Common myeloid progenitor, CD34-positive (primary cell): Measurements from ENCODE around the gene ARHGEF10L.

Source experiments
- CTCF ChIA-PET: fragments of 350-600 bp; sonication (Branson Sonifier 250); formaldehyde crosslinking; loops from one replicate; lab custom pipeline; 2021; ENCODE audit warnings: antibody characterized with exemption; lab: Charles Lee
- POLR2A ChIA-PET: fragments of 350-600 bp; sonication (Branson Sonifier 250); formaldehyde crosslinking; loops from one replicate; lab custom pipeline; 2021; ENCODE audit warnings: antibody characterized with exemption; lab: Charles Lee
- DNase-seq, 3 donors: peaks; one replicate each; pipeline versions ENCODE4 v3.0.0 to v3.0.0-alpha.2; 2013
- H3K27ac ChIP-seq, 2 experiments: 1 replicate in 1 of 2; 2 replicates in 1 of 2; pipeline ENCODE4 v1.7.0; 2013; ENCODE audit warnings: inconsistent platforms in 2 of 2, low read length in 2 of 2, mild to moderate bottlenecking in 2 of 2, low read depth in 1 of 2, moderate library complexity in 1 of 2; ENCODE audit not compliant: severe bottlenecking in 2 of 2, insufficient read depth in 1 of 2, poor library complexity in 1 of 2
- H3K27me3 ChIP-seq, 5 experiments: replicated peaks in 2 of 5; 1 replicate in 3 of 5; 2 replicates in 2 of 5; pipeline versions ENCODE4 v1.6.1 to v1.7.0; 2013; ENCODE audit warnings: low read length in 4 of 5, mild to moderate bottlenecking in 2 of 5, moderate library complexity in 2 of 5, inconsistent platforms in 1 of 5; ENCODE audit not compliant: insufficient read depth in 5 of 5, control insufficient read depth in 4 of 5
- H3K36me3 ChIP-seq, 4 experiments: 1 replicate in 2 of 4; 2 replicates in 2 of 4; pipeline versions ENCODE4 v1.6.1 to v1.7.0; 2013; ENCODE audit warnings: low read length in 3 of 4, control low read depth in 1 of 4, mild to moderate bottlenecking in 1 of 4; ENCODE audit not compliant: control insufficient read depth in 4 of 4, insufficient read depth in 4 of 4
- H3K4me1 ChIP-seq, 4 experiments: 1 replicate in 3 of 4; 2 replicates in 1 of 4; pipeline versions ENCODE4 v1.6.1 to v1.7.1; 2013; ENCODE audit warnings: low read length in 3 of 4, mild to moderate bottlenecking in 3 of 4, control low read depth in 1 of 4, inconsistent platforms in 1 of 4, moderate library complexity in 1 of 4; ENCODE audit not compliant: control insufficient read depth in 4 of 4, insufficient read depth in 4 of 4; ENCODE audit errors: control extremely low read depth in 1 of 4
- H3K4me3 ChIP-seq, 7 experiments: 1 replicate in 4 of 7; 2 replicates in 3 of 7; pipeline versions ENCODE4 v1.5.1 to v1.7.0; 2013; ENCODE audit warnings: mild to moderate bottlenecking in 7 of 7, low read length in 6 of 7, moderate library complexity in 6 of 7, inconsistent platforms in 2 of 7, low read depth in 2 of 7, control low read depth in 1 of 7; ENCODE audit not compliant: insufficient read depth in 4 of 7, control insufficient read depth in 1 of 7; ENCODE audit errors: extremely low read depth in 1 of 7
- H3K9me3 ChIP-seq, 5 experiments: 1 replicate in 4 of 5; 2 replicates in 1 of 5; pipeline versions ENCODE4 v1.6.1 to v1.7.1; 2013; ENCODE audit warnings: low read length in 4 of 5, mild to moderate bottlenecking in 2 of 5, inconsistent platforms in 1 of 5, low read depth in 1 of 5, moderate library complexity in 1 of 5; ENCODE audit not compliant: control insufficient read depth in 4 of 5, insufficient read depth in 2 of 5; ENCODE audit errors: control extremely low read depth in 1 of 5
- WGBS: methylation state at CpG from one replicate; pipeline ENCODE4 v1.1.5; 2013; ENCODE audit not compliant: insufficient coverage; 5-methylcytosine and 5-hydroxymethylcytosine counted together

The ARHGEF10L gene

GRCh38 chr1:17611991-17612390 lies 72.5 kb downstream of the ARHGEF10L start:
- no peaks in the 10 kb centered on the region for H3K9me3 ChIP-seq
- no peak overlapping the region for H3K27ac ChIP-seq
- H3K4me1 ChIP-seq, result no peaks in the 10 kb centered on the region
- CTCF ChIA-PET, result interaction anchor here (1.2 to 11.4 kb wide), 2 partner anchors 24 to 108 kb away, joined by 3 to 152 read pairs; no protein-coding TSS in a partner anchor
- DNase-seq, result no peak
- 100% methylated on average over 1 of the region's 1 CpG for WGBS
- no peak overlapping the region for H3K4me3 ChIP-seq
- H3K27me3 ChIP-seq, result peaks cover 0 to 9% (median 4%) of the 10 kb centered on the region in 5 experiments
- POLR2A ChIA-PET, result no interaction called here
- H3K36me3 ChIP-seq, result no peaks in the 10 kb centered on the region

- CTCF ChIA-PET, result interaction anchor here (0.7 to 11.4 kb wide), 4 partner anchors 23 to 118 kb away, joined by 3 to 152 read pairs (median 4); no protein-coding TSS in a partner anchor
- 89% methylated on average over 8 of the region's 10 CpGs for WGBS
- Histone ChIP-seq H3K36me3 (no peaks in the 10 kb centered on the region), H3K4me1 (no peaks in the 10 kb centered on the region), H3K4me3 (no peak overlapping the region), H3K27me3 (peaks cover 0 to 12% (median 4%) of the 10 kb centered on the region in 5 experiments), H3K27ac (no peak overlapping the region), H3K9me3 (no peaks in the 10 kb centered on the region)
- DNase-seq, result no peak
- POLR2A ChIA-PET, result no interaction called here
Measured at GRCh38 chr1:17612831-17613230, 73.3 kb downstream of the ARHGEF10L start.

GRCh38 chr1:17614586-17614985 lies 75.1 kb downstream of the ARHGEF10L start:
- DNase-seq, result no peak
- WGBS, result 75% methylated on average over 2 of the region's 4 CpGs

GRCh38 chr1:17615157-17615556 lies 75.7 kb downstream of the ARHGEF10L start:
- ChIA-PET CTCF (no interaction called here), POLR2A (no interaction called here)
- peak in 1 of 3 donors; percentile 5 for DNase-seq
- Histone ChIP-seq H3K4me3 (no peak overlapping the region), H3K27me3 (peaks cover 0 to 21% (median 6%) of the 10 kb centered on the region in 5 experiments), H3K27ac (no peak overlapping the region), H3K9me3 (no peaks in the 10 kb centered on the region), H3K36me3 (no peaks in the 10 kb centered on the region), H3K4me1 (no peaks in the 10 kb centered on the region)
- WGBS, result 82% methylated on average over 11 of the region's 11 CpGs

More at GRCh38 chr1:17614586-17614985, 75.1 kb downstream of the ARHGEF10L start:
- Histone ChIP-seq H3K36me3 (no peaks in the 10 kb centered on the region), H3K4me1 (no peaks in the 10 kb centered on the region), H3K27me3 (peaks cover 0 to 21% (median 6%) of the 10 kb centered on the region in 5 experiments), H3K27ac (no peak overlapping the region), H3K9me3 (no peaks in the 10 kb centered on the region), H3K4me3 (no peak overlapping the region)
- CTCF ChIA-PET, result no interaction called here
- POLR2A ChIA-PET, result no interaction called here

GRCh38 chr1:17615959-17616358 lies 76.5 kb downstream of the ARHGEF10L start:
- ChIA-PET POLR2A (no interaction called here), CTCF (no interaction called here)
- H3K36me3 ChIP-seq, result no peaks in the 10 kb centered on the region
- no peaks in the 10 kb centered on the region for H3K9me3 ChIP-seq
- H3K4me3 ChIP-seq, result no peak overlapping the region
- no peak overlapping the region for H3K27ac ChIP-seq
- 98% methylated on average over 17 of the region's 17 CpGs for WGBS
- no peak for DNase-seq
- peaks cover 0 to 21% (median 6%) of the 10 kb centered on the region in 5 experiments for H3K27me3 ChIP-seq
- no peaks in the 10 kb centered on the region for H3K4me1 ChIP-seq

- no peaks in the 10 kb centered on the region for H3K9me3 ChIP-seq
- DNase-seq, result no peak
- ChIA-PET CTCF (no interaction called here), POLR2A (no interaction called here)
- H3K27ac ChIP-seq, result no peak overlapping the region
- WGBS, result 99% methylated on average over 11 of the region's 12 CpGs
- peaks cover 0 to 21% (median 6%) of the 10 kb centered on the region in 5 experiments for H3K27me3 ChIP-seq
- no peaks in the 10 kb centered on the region for H3K36me3 ChIP-seq
- no peaks in the 10 kb centered on the region for H3K4me1 ChIP-seq
- H3K4me3 ChIP-seq, result no peak overlapping the region
Measured at GRCh38 chr1:17616731-17617279, 77.3 kb downstream of the ARHGEF10L start.

GRCh38 chr1:17617787-17618557 lies 78.5 kb downstream of the ARHGEF10L start:
- POLR2A ChIA-PET, result no interaction called here
- Histone ChIP-seq H3K27me3 (peaks cover 0 to 16% (median 6%) of the 10 kb centered on the region in 5 experiments), H3K4me3 (no peak overlapping the region), H3K27ac (no peak overlapping the region), H3K4me1 (no peaks in the 10 kb centered on the region), H3K9me3 (no peaks in the 10 kb centered on the region), H3K36me3 (no peaks in the 10 kb centered on the region)
- WGBS, result 69% methylated on average over 21 of the region's 27 CpGs
- CTCF ChIA-PET, result no interaction called here
- no peak for DNase-seq
